GM21737 (cell line): ENCODE measurements around the gene C11orf24.

Experiments
- ATAC-seq: cut with Tn5 transposase; IDR thresholded peaks from one replicate; pipeline ENCODE4 v1.9.1; 2021; ENCODE audit warnings: mild to moderate bottlenecking, moderate library complexity; ENCODE audit not compliant: unreplicated experiment

Gene C11orf24

DNA sequence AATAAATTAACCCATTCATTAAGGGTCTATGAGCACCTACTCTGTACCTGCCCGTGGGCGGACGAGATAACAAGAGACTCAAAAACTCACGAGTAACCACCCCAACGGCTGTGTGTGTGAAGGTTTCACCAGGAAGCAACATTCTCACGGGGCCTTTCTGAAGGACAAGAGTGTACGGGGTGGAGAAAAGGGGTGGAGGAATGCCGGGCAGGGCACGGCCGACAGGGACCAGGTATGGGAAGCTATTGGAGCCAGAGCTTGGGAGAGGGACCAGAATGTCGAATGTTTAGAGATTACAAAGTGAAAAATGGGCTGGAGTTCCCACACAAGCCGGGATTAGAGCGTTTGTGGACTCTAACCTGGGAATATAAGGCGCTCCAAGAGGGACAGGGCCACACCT is 60.2 kb downstream of the C11orf24 start:
- ATAC-seq, result no peak
